Keratinocyte (primary cell): ENCODE results near the gene CACNA1S. TPM values are rescaled to one million over a fixed set of nuclear protein-coding genes. Genes with fewer than 3 reads are reported as not detected.

ENCODE experiments used
- DNase-seq: peaks from one replicate; pipeline ENCODE4 v3.0.0-alpha.2; 2011; ENCODE audit warnings: low read depth, missing footprints, low spot score
- FAIRE-seq: peaks from 2 replicates; lab custom pipeline; 2011; peaks lifted over from hg19 to GRCh38; lab: Jason Lieb, UNC
- H2AFZ ChIP-seq: 2 replicates; pipeline ENCODE4 v1.6.0; 2012; ENCODE audit warnings: low read length, control low read depth, inconsistent platforms; ENCODE audit not compliant: control insufficient read depth
- H3K27ac ChIP-seq: 2 replicates; pipeline ENCODE4 v1.5.1; 2011; ENCODE audit warnings: low read length; ENCODE audit not compliant: control insufficient read depth, insufficient read depth
- H3K27me3 ChIP-seq: 3 replicates; pipeline ENCODE4 v1.6.0; 2011; ENCODE audit warnings: low read length; ENCODE audit not compliant: control insufficient read depth, insufficient read depth; ENCODE audit errors: extremely low read depth
- H3K36me3 ChIP-seq, 2 experiments: 2 replicates in 1 of 2; 3 replicates in 1 of 2; pipeline ENCODE4 v1.5.1; 2011; ENCODE audit warnings: low read length in 2 of 2, mild to moderate bottlenecking in 1 of 2; ENCODE audit not compliant: control insufficient read depth in 2 of 2, insufficient read depth in 2 of 2; ENCODE audit errors: extremely low read depth in 1 of 2
- H3K4me1 ChIP-seq: 3 replicates; pipeline ENCODE4 v1.5.1; 2011; ENCODE audit warnings: low read length; ENCODE audit not compliant: control insufficient read depth, insufficient read depth; ENCODE audit errors: extremely low read depth
- H3K4me2 ChIP-seq: 3 replicates; pipeline ENCODE4 v1.6.0; 2011; ENCODE audit warnings: low read depth, low read length; ENCODE audit not compliant: control insufficient read depth, insufficient read depth; ENCODE audit errors: extremely low read depth
- H3K4me3 ChIP-seq, 3 experiments: fragments of 200-600 bp in 1 of 3; sonication (generic) in 1 of 3; 2 replicates in 2 of 3; 3 replicates in 1 of 3; pipeline ENCODE4 v1.5.1; 2011 to 2016; ENCODE audit warnings: low read length in 3 of 3, mild to moderate bottlenecking in 3 of 3, control low read depth in 2 of 3, inconsistent platforms in 1 of 3, low read depth in 1 of 3, mixed read lengths in 1 of 3, mixed run types in 1 of 3, moderate library complexity in 1 of 3; ENCODE audit not compliant: control insufficient read depth in 2 of 3, insufficient read depth in 2 of 3; ENCODE audit errors: extremely low read depth in 1 of 3
- H3K79me2 ChIP-seq: 2 replicates; pipeline ENCODE4 v1.6.0; 2012; ENCODE audit warnings: low read length; ENCODE audit not compliant: control insufficient read depth, insufficient read depth
- H3K9ac ChIP-seq: 3 replicates; pipeline ENCODE4 v1.6.0; 2011; ENCODE audit warnings: low read length; ENCODE audit not compliant: control insufficient read depth, insufficient read depth; ENCODE audit errors: extremely low read depth
- H3K9me1 ChIP-seq: 3 replicates; pipeline ENCODE4 v1.6.0; 2011; ENCODE audit warnings: low read length; ENCODE audit not compliant: control insufficient read depth, insufficient read depth; ENCODE audit errors: extremely low read depth
- H3K9me3 ChIP-seq: 2 replicates; pipeline ENCODE4 v1.5.1; 2012; ENCODE audit warnings: low read depth, low read length; ENCODE audit not compliant: control insufficient read depth
- H4K20me1 ChIP-seq: 3 replicates; pipeline ENCODE4 v1.6.0; 2011; ENCODE audit warnings: low read length; ENCODE audit not compliant: control insufficient read depth, insufficient read depth; ENCODE audit errors: extremely low read depth
- EZH2 ChIP-seq: IDR thresholded peaks from one replicate; pipeline ENCODE4 v1.6.1; 2012; ENCODE audit warnings: inconsistent platforms, mild to moderate bottlenecking, low read length, moderate library complexity
- dilution Hi-C: fragments of 300-500 bp; cut with MboI; formaldehyde crosslinking; loops from one replicate; pipeline ENCODE4 v1.7.0; 2020; ENCODE audit warnings: low sequenced_read_pairs; ENCODE audit not compliant: extremely low pct_ligation_motif_present
- polyA plus RNA-seq, 5 experiments: library from polyadenylated mRNA; depleted of rRNA in 3 of 5; stranded (reverse) in 3 of 5; stranded (forward) in 1 of 5; unstranded in 1 of 5; fragments of >200 nt; gene quantifications; 1 replicate in 1 of 5; 2 replicates in 3 of 5; 3 replicates in 1 of 5; pipeline versions ENCODE4 v1.2.1 to v1.2.3, GENCODE V29; 2011 to 2012; ENCODE audit warnings: missing spikeins in 2 of 5, low read depth in 1 of 5, low replicate concordance in 1 of 5
- TF ChIP-seq, protein P1 (sequence below), 3 experiments: IDR thresholded peaks in 1 of 3; conservative IDR thresholded peaks in 1 of 3; optimal IDR thresholded peaks in 1 of 3; 2 replicates in 2 of 3; 3 replicates in 1 of 3; pipeline versions ENCODE3 to v1.5.1; 2011; ENCODE audit warnings: low read length in 3 of 3, mild to moderate bottlenecking in 3 of 3, moderate library complexity in 2 of 3, control low read depth in 1 of 3, inconsistent platforms in 1 of 3; ENCODE audit not compliant: insufficient read depth in 2 of 3; ENCODE audit errors: extremely low read depth in 1 of 3

CACNA1S gene
- polyA plus RNA-seq, 1 donor (not counting 4 experiments of a cell fraction or from before 2014, with no cell fraction given): not detected

GRCh38 chr1:201039876-201040275, 72.3 kb downstream of the CACNA1S start:
- no peak for FAIRE-seq
- Histone ChIP-seq H3K4me3 (no peak overlapping the region), H3K27me3 (peaks cover 5% of the 10 kb centered on the region), H3K4me1 (no peaks in the 10 kb centered on the region), H2AFZ (no peak overlapping the region), H4K20me1 (no peaks in the 10 kb centered on the region), H3K9me3 (no peaks in the 10 kb centered on the region), H3K9me1 (no peaks in the 10 kb centered on the region), H3K9ac (no peak overlapping the region), H3K4me2 (no peak overlapping the region), H3K36me3 (no peaks in the 10 kb centered on the region), H3K27ac (no peak overlapping the region), H3K79me2 (no peaks in the 10 kb centered on the region)
- dilution Hi-C loops: no loop called here
- TF ChIP-seq, protein P1, sequence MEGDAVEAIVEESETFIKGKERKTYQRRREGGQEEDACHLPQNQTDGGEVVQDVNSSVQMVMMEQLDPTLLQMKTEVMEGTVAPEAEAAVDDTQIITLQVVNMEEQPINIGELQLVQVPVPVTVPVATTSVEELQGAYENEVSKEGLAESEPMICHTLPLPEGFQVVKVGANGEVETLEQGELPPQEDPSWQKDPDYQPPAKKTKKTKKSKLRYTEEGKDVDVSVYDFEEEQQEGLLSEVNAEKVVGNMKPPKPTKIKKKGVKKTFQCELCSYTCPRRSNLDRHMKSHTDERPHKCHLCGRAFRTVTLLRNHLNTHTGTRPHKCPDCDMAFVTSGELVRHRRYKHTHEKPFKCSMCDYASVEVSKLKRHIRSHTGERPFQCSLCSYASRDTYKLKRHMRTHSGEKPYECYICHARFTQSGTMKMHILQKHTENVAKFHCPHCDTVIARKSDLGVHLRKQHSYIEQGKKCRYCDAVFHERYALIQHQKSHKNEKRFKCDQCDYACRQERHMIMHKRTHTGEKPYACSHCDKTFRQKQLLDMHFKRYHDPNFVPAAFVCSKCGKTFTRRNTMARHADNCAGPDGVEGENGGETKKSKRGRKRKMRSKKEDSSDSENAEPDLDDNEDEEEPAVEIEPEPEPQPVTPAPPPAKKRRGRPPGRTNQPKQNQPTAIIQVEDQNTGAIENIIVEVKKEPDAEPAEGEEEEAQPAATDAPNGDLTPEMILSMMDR (optimal IDR thresholded peaks at IDR 0.05 in 1 of 3, IDR thresholded peaks at IDR 0.05 in 1 of 3, conservative IDR thresholded peaks at IDR 0.05 in 1 of 3; ENCODE audit: extremely low read depth in 1 of 3, insufficient read depth in 2 of 3, low read length in 3 of 3): no peak
- no peak for TF ChIP-seq EZH2
- no peak for DNase-seq

DNA sequence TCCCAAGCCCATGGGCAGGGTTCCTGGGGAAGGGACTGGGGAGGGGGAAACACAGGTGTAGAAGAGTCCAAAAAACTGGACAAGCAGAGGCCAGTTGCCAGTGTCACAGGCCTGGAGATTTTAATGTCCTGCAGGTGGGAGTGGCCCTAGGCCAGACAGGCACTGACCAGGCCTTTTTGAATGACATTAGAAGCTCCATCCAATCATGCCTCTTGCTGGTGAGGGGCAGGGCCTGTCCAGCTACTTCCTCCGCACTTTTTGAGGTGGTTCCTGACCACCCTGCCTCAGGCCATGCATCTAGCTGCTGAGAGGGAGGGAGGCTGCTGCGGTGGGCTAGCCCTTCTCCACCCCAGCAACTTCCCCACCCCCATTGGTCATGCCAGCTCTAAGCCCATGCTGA, 72.8 kb downstream of the CACNA1S start:
- Histone ChIP-seq H3K9ac (no peak overlapping the region), H4K20me1 (no peaks in the 10 kb centered on the region), H2AFZ (no peak overlapping the region), H3K9me3 (no peaks in the 10 kb centered on the region), H3K36me3 (no peaks in the 10 kb centered on the region), H3K4me2 (no peak overlapping the region), H3K79me2 (no peaks in the 10 kb centered on the region), H3K27ac (no peak overlapping the region), H3K27me3 (peaks cover 5% of the 10 kb centered on the region), H3K4me1 (no peaks in the 10 kb centered on the region), H3K4me3 (no peak overlapping the region), H3K9me1 (no peaks in the 10 kb centered on the region)
- dilution Hi-C loops: no loop called here
- FAIRE-seq (no peak), DNase-seq (no peak)
- TF ChIP-seq, protein P1 (optimal IDR thresholded peaks at IDR 0.05 in 1 of 3, IDR thresholded peaks at IDR 0.05 in 1 of 3, conservative IDR thresholded peaks at IDR 0.05 in 1 of 3; ENCODE audit: extremely low read depth in 1 of 3, insufficient read depth in 2 of 3, low read length in 3 of 3): no peak
- no peak for TF ChIP-seq EZH2
